Measurements from ENCODE around the gene MPPED2.

The MPPED2 gene

GRCh38 chr11:30610628-30611027 is 24.5 kb upstream of the MPPED2 start:
- TF ChIP-seq, protein P1, sequence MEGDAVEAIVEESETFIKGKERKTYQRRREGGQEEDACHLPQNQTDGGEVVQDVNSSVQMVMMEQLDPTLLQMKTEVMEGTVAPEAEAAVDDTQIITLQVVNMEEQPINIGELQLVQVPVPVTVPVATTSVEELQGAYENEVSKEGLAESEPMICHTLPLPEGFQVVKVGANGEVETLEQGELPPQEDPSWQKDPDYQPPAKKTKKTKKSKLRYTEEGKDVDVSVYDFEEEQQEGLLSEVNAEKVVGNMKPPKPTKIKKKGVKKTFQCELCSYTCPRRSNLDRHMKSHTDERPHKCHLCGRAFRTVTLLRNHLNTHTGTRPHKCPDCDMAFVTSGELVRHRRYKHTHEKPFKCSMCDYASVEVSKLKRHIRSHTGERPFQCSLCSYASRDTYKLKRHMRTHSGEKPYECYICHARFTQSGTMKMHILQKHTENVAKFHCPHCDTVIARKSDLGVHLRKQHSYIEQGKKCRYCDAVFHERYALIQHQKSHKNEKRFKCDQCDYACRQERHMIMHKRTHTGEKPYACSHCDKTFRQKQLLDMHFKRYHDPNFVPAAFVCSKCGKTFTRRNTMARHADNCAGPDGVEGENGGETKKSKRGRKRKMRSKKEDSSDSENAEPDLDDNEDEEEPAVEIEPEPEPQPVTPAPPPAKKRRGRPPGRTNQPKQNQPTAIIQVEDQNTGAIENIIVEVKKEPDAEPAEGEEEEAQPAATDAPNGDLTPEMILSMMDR (IDR thresholded peaks at IDR 0.05), result no peak
- intact Hi-C loops (cut with DNase I; ENCODE audit: low total_unique reads), result no loop called here

DNA sequence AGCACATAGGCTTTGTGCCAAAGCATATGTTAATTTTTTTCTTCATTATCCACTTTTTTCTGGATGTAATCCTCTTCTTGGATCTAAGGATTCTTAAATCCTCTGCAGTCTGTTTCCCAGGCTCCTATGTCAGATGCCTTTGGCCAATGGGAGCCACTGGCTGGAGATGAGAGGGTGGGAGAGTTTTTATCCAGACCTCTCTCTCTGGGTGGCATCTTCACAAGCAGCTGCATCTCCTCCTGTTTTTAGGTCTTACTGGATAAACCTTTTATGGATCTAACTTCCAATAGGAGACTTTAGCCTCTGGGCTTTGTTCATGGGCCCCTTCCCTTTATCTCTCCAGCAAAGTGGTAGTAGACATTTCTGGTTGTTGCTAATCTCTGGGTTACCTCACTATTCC is 22.4 kb upstream of the MPPED2 start:
- H3K27me3 ChIP-seq, result no peaks in the 10 kb centered on the region
- H3K27ac ChIP-seq, result no peak overlapping the region
- DNase-seq, result no peak
- intact Hi-C loops (cut with DNase I; ENCODE audit: low total_unique reads), result no loop called here
- H3K36me3 ChIP-seq, result no peaks in the 10 kb centered on the region
- no peak overlapping the region for H3K4me3 ChIP-seq
- TF ChIP-seq, protein P1 (IDR thresholded peaks at IDR 0.05), result no peak
- no peaks in the 10 kb centered on the region for H3K4me1 ChIP-seq
- H3K9me3 ChIP-seq, result no peaks in the 10 kb centered on the region

More at GRCh38 chr11:30610628-30611027, 24.5 kb upstream of the MPPED2 start:
- Histone ChIP-seq H3K27me3 (no peaks in the 10 kb centered on the region), H3K27ac (no peak overlapping the region), H3K4me3 (no peak overlapping the region), H3K9me3 (no peaks in the 10 kb centered on the region), H3K36me3 (no peaks in the 10 kb centered on the region), H3K4me1 (no peaks in the 10 kb centered on the region)
- no peak for DNase-seq

GRCh38 chr11:30605036-30605605 is 19.0 kb upstream of the MPPED2 start:
- TF ChIP-seq, protein P1 (IDR thresholded peaks at IDR 0.05), result no peak
- intact Hi-C loops (cut with DNase I; ENCODE audit: low total_unique reads), result no loop called here

GRCh38 chr11:30603357-30603756 is 17.2 kb upstream of the MPPED2 start:
- H3K4me1 ChIP-seq, result no peaks in the 10 kb centered on the region
- H3K27me3 ChIP-seq, result no peaks in the 10 kb centered on the region
- no peak overlapping the region for H3K4me3 ChIP-seq
- intact Hi-C loops (cut with DNase I; ENCODE audit: low total_unique reads), result no loop called here
- TF ChIP-seq, protein P1 (IDR thresholded peaks at IDR 0.05), result no peak
- DNase-seq, result no peak
- no peaks in the 10 kb centered on the region for H3K36me3 ChIP-seq
- no peak overlapping the region for H3K27ac ChIP-seq
- H3K9me3 ChIP-seq, result no peaks in the 10 kb centered on the region

More at GRCh38 chr11:30605036-30605605, 19.0 kb upstream of the MPPED2 start:
- Histone ChIP-seq H3K27me3 (no peaks in the 10 kb centered on the region), H3K4me3 (no peak overlapping the region), H3K27ac (no peak overlapping the region), H3K9me3 (no peaks in the 10 kb centered on the region), H3K4me1 (no peaks in the 10 kb centered on the region), H3K36me3 (no peaks in the 10 kb centered on the region)
- DNase-seq, result no peak

DNA sequence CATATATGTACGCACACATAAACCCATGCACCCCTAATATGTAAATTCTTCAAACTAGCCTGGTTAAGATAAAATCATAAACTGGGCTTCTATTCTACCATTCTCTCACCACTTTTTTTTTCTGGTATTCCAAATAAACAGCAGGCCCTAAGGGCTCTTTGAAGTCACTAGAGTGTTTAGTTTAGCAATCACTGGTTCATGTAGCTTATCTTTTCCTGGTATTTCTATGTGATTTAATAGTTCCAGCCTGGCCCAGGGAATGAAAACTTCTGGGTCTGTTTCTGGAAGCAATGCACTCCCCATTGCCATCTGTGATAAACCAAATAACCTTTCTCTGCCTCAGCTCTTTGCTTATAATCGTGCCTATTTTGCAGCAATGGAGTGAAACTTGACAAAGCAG is 10.7 kb upstream of the MPPED2 start:
- H3K4me1 ChIP-seq, result peaks cover 0 to 4% (median 0%) of the 10 kb centered on the region in 4 donors
- H3K27ac ChIP-seq, result no peak overlapping the region
- no peak for DNase-seq
- no peaks in the 10 kb centered on the region for H3K36me3 ChIP-seq
- no peak overlapping the region for H3K4me3 ChIP-seq
- H3K27me3 ChIP-seq, result no peaks in the 10 kb centered on the region
- TF ChIP-seq, protein P1 (IDR thresholded peaks at IDR 0.05), result no peak
- intact Hi-C loops (cut with DNase I; ENCODE audit: low total_unique reads), result no loop called here
- H3K9me3 ChIP-seq, result no peaks in the 10 kb centered on the region

- TF ChIP-seq, protein P1 (IDR thresholded peaks at IDR 0.05), result no peak
- intact Hi-C loops (cut with DNase I; ENCODE audit: low total_unique reads), result no loop called here
- peaks cover 0 to 4% (median 0%) of the 10 kb centered on the region in 4 donors for H3K4me1 ChIP-seq
Measured at GRCh38 chr11:30595934-30596333, 9.8 kb upstream of the MPPED2 start.

More at GRCh38 chr11:30595934-30596333, 9.8 kb upstream of the MPPED2 start:
- Histone ChIP-seq H3K27ac (no peak overlapping the region), H3K27me3 (no peaks in the 10 kb centered on the region), H3K36me3 (no peaks in the 10 kb centered on the region), H3K4me3 (no peak overlapping the region), H3K9me3 (no peaks in the 10 kb centered on the region)
- DNase-seq, result no peak

Measured in tibial artery (tissue), 4 donors.